GM21717 (cell line): Measurements from ENCODE around the gene C1orf122.
"Not testable (repeated sequence)": the region's sequence is repeated elsewhere in the genome, so short reads cannot be mapped to it uniquely, and the experiment has no call there.

ENCODE experiments used
- ATAC-seq: cut with Tn5 transposase; IDR thresholded peaks from one replicate; pipeline ENCODE4 v1.9.1; 2021; ENCODE audit warnings: mild to moderate bottlenecking, moderate library complexity; ENCODE audit not compliant: unreplicated experiment

C1orf122 gene

GRCh38 chr1:37807555-37808368 lies at the start of gene C1orf122, which contains the start of gene YRDC:
Gene C1orf122 (plus strand): TSS chr1:37807790. CDS start chr1:37808405, 615 bp downstream.
Gene YRDC (minus strand): TSS chr1:37808208. CDS start chr1:37808180, 28 bp downstream.
- ATAC-seq, result peak; percentile 82

- no peak for ATAC-seq
Measured at GRCh38 chr1:37759451-37759850, 48.1 kb upstream of the C1orf122 start.

GRCh38 chr1:37761416-37762095 lies 46.0 kb upstream of the C1orf122 start:
- ATAC-seq, result no peak

- no peak for ATAC-seq
Measured at GRCh38 chr1:37762516-37762915, 45.1 kb upstream of the C1orf122 start.

GRCh38 chr1:37763791-37764413 lies 43.7 kb upstream of the C1orf122 start:
- no peak for ATAC-seq

GRCh38 chr1:37764414-37764825 lies 43.2 kb upstream of the C1orf122 start:
- ATAC-seq, result no peak

GRCh38 chr1:37764888-37765441 lies 42.6 kb upstream of the C1orf122 start, which contains the start of gene EPHA10:
Gene EPHA10 (minus strand): TSS chr1:37765120. CDS start chr1:37765066, 54 bp downstream.
- ATAC-seq, result no peak

GRCh38 chr1:37765916-37766664 lies 41.5 kb upstream of the C1orf122 start:
- ATAC-seq, result no peak

- ATAC-seq, result no peak
Measured at GRCh38 chr1:37767488-37767887, 40.1 kb upstream of the C1orf122 start.

- ATAC-seq, result not testable (repeated sequence)
Measured at GRCh38 chr1:37771440-37771839, 36.1 kb upstream of the C1orf122 start.

GRCh38 chr1:37776946-37777516 lies 30.6 kb upstream of the C1orf122 start:
- no peak for ATAC-seq

GRCh38 chr1:37778654-37779053 lies 28.9 kb upstream of the C1orf122 start:
- no peak for ATAC-seq

GRCh38 chr1:37782491-37782890 lies 25.1 kb upstream of the C1orf122 start:
- ATAC-seq, result no peak

- no peak for ATAC-seq
Measured at GRCh38 chr1:37792943-37793686, 14.5 kb upstream of the C1orf122 start.

GRCh38 chr1:37793773-37794371 lies 13.7 kb upstream of the C1orf122 start, which contains the start of gene MANEAL:
Gene MANEAL (plus strand): TSS chr1:37793847. CDS start chr1:37794183, 336 bp downstream.
- no peak for ATAC-seq

GRCh38 chr1:37794372-37795339 lies 12.9 kb upstream of the C1orf122 start:
- no peak for ATAC-seq

GRCh38 chr1:37795340-37796125 lies 12.1 kb upstream of the C1orf122 start:
- no peak for ATAC-seq
